HepG2 (cell line): ENCODE results near the gene CNTN4. TPM values are rescaled to one million over a fixed set of nuclear protein-coding genes. Genes with fewer than 3 reads are reported as not detected.

Experiments
- ATAC-seq: fragments of 200-7000 bp; cut with Tn5 transposase; 3 replicates; pipeline ENCODE4 v1.9.1; 2020; ENCODE audit warnings: mild to moderate bottlenecking, moderate library complexity
- BruUV-seq: library from RNA; stranded (reverse); fragments of 400-500 nt; replicated peaks from 2 replicates; lab custom pipeline; 2021; lab: Mats Ljungman, UMichigan
- CTCF ChIA-PET: fragments of 300-600 bp; formaldehyde crosslinking; extraction: SDS; loops from one replicate; lab custom pipeline; 2021; ENCODE audit warnings: low total read pairs, inconsistent platforms, low intra/inter-chr PET ratio; lab: Yijun Ruan, JAX
- POLR2A ChIA-PET: fragments of 350-600 bp; sonication (Branson Sonifier 250); formaldehyde crosslinking; loops from one replicate; lab custom pipeline; 2020; ENCODE audit warnings: antibody characterized with exemption, inconsistent platforms; lab: Yijun Ruan, JAX
- DNase-seq: peaks from one replicate; pipeline ENCODE4 v3.0.0-alpha.2; 2015; ENCODE audit warnings: low spot score
- FAIRE-seq: peaks from 3 replicates; lab custom pipeline; 2011; peaks lifted over from hg19 to GRCh38; lab: Jason Lieb, UNC
- H2AFZ ChIP-seq: one replicate; pipeline ENCODE4 v1.6.1; 2011; ENCODE audit warnings: low read length, inconsistent platforms
- H3K27ac ChIP-seq: fragments of 300-600 bp; 3 replicates; pipeline ENCODE4 v1.8.0; 2011; ENCODE audit warnings: mixed run types, mild to moderate bottlenecking, mixed read lengths, low read length, inconsistent platforms; ENCODE audit not compliant: insufficient read depth; ENCODE audit errors: extremely low read length
- H3K27me3 ChIP-seq, 2 experiments: fragments of 200-600 bp in 1 of 2; 2 replicates in 1 of 2; 3 replicates in 1 of 2; pipeline versions ENCODE4 v1.6.0 to v1.8.0; 2011; ENCODE audit warnings: low read length in 2 of 2, mild to moderate bottlenecking in 2 of 2, moderate library complexity in 2 of 2, inconsistent platforms in 1 of 2; ENCODE audit not compliant: insufficient read depth in 2 of 2, control insufficient read depth in 1 of 2
- H3K36me3 ChIP-seq, 2 experiments: fragments of 200-600 bp in 1 of 2; replicated peaks in 1 of 2; 2 replicates in 1 of 2; 3 replicates in 1 of 2; pipeline versions ENCODE4 v1.5.1 to v1.8.0; 2011; ENCODE audit warnings: low read length in 2 of 2, inconsistent platforms in 1 of 2; ENCODE audit not compliant: insufficient read depth in 2 of 2, control insufficient read depth in 1 of 2
- H3K4me1 ChIP-seq: 2 replicates; pipeline ENCODE4 v1.5.1; 2012; ENCODE audit warnings: low read length, inconsistent platforms; ENCODE audit not compliant: insufficient read depth
- H3K4me2 ChIP-seq: 2 replicates; pipeline ENCODE4 v1.6.0; 2011; ENCODE audit warnings: low read depth, low read length, inconsistent platforms
- H3K4me3 ChIP-seq, 3 experiments: fragments of 200-600 bp in 1 of 3; sonication (generic), shearing (Covaris generic) in 1 of 3; replicated peaks in 1 of 3; 2 replicates each; pipeline ENCODE4 v1.5.1; 2011 to 2016; ENCODE audit warnings: low read length in 3 of 3, inconsistent platforms in 2 of 3, low read depth in 2 of 3, mild to moderate bottlenecking in 2 of 3, control low read depth in 1 of 3, mixed read lengths in 1 of 3; ENCODE audit not compliant: insufficient read depth in 1 of 3
- H3K79me2 ChIP-seq: one replicate; pipeline ENCODE4 v1.6.1; 2011; ENCODE audit warnings: low read length, inconsistent platforms; ENCODE audit not compliant: insufficient read depth
- H3K9ac ChIP-seq: 2 replicates; pipeline ENCODE4 v1.6.0; 2011; ENCODE audit warnings: mild to moderate bottlenecking, low read depth, low read length, inconsistent platforms; ENCODE audit not compliant: insufficient read depth
- H3K9me3 ChIP-seq: 2 replicates; pipeline ENCODE4 v1.5.1; 2012; ENCODE audit warnings: mild to moderate bottlenecking, low read length
- H4K20me1 ChIP-seq: 2 replicates; pipeline ENCODE4 v1.6.0; 2011; ENCODE audit warnings: inconsistent platforms, mild to moderate bottlenecking, low read length, moderate library complexity; ENCODE audit not compliant: insufficient read depth
- ATF7-NPFF ChIP-seq: sonication (generic); formaldehyde crosslinking; IDR thresholded peaks from 2 replicates; pipeline ENCODE4 v1.8.1; 2023; ENCODE audit warnings: mild to moderate bottlenecking, low read depth, missing genetic modification reagents, moderate library complexity
- CEBPB ChIP-seq: IDR thresholded peaks from 2 replicates; pipeline ENCODE4 v1.6.1; 2011; ENCODE audit warnings: low read depth, low read length, improper control_type of control experiment, borderline replicate concordance
- FUBP1 ChIP-seq: sonication (generic); formaldehyde crosslinking; IDR thresholded peaks from 2 replicates; pipeline ENCODE4 v1.5.1; 2020; ENCODE audit warnings: missing genetic modification reagents, mild to moderate bottlenecking, borderline replicate concordance
- KAT2B ChIP-seq: fragments of 150-350 bp; IDR thresholded peaks from 2 replicates; pipeline ENCODE4 v1.6.1; 2014; ENCODE audit warnings: low read depth, low read length, borderline replicate concordance
- NBN ChIP-seq: fragments of 450-650 bp; conservative IDR thresholded peaks from 2 replicates; pipeline ENCODE4 v1.6.1; 2017
- SMAD9 ChIP-seq: sonication (generic); formaldehyde crosslinking; IDR thresholded peaks from 2 replicates; pipeline ENCODE4 v1.5.1; 2020; ENCODE audit warnings: mild to moderate bottlenecking, missing genetic modification reagents
- SNAPC5 ChIP-seq: sonication (generic); formaldehyde crosslinking; IDR thresholded peaks from 2 replicates; pipeline ENCODE4 v1.8.1; 2023; ENCODE audit warnings: mild to moderate bottlenecking, missing genetic modification reagents, borderline replicate concordance
- SNRNP70 ChIP-seq: fragments of 200-400 bp; formaldehyde crosslinking; IDR thresholded peaks from 2 replicates; pipeline ENCODE4 v1.6.1; 2017; ENCODE audit warnings: mild to moderate bottlenecking, low read depth, low read length, moderate library complexity
- TBP ChIP-seq: sonication (generic); formaldehyde crosslinking; IDR thresholded peaks from 2 replicates; pipeline ENCODE4 v1.5.0; 2020; ENCODE audit warnings: missing genetic modification reagents
- ZNF333 ChIP-seq: sonication (generic); formaldehyde crosslinking; IDR thresholded peaks from 2 replicates; pipeline ENCODE4 v1.4.0; 2020; ENCODE audit warnings: mild to moderate bottlenecking, missing genetic modification reagents, borderline replicate concordance
- ZNF343 ChIP-seq: sonication (generic); formaldehyde crosslinking; IDR thresholded peaks from 2 replicates; pipeline ENCODE4 v1.4.0; 2020; ENCODE audit warnings: mild to moderate bottlenecking, missing genetic modification reagents
- WGBS: methylation state at CpG from one replicate; pipeline ENCODE4 v1.1.6; 2017; ENCODE audit warnings: low lambda C conversion rate; 5-methylcytosine and 5-hydroxymethylcytosine counted together
- in situ Hi-C: cut with HindIII; loops from 2 replicates; pipeline ENCODE4 v1.10.0; 2017; ENCODE audit warnings: low pct_unique_long_range_greater_than_20kb; ENCODE audit not compliant: extremely low pct_ligation_motif_present
- intact Hi-C: fragments of 100-400 bp; cut with micrococcal nuclease; formaldehyde crosslinking; loops from one replicate; pipeline ENCODE4 v1.10.0; 2022; ENCODE audit not compliant: unreplicated experiment
- polyA plus RNA-seq, 8 experiments: library from polyadenylated mRNA; depleted of rRNA in 3 of 8; stranded (reverse) in 7 of 8; unstranded in 1 of 8; fragments of >200 nt; fragmentation: Illumina TruSeq in 4 of 8; extraction: Trizol in 4 of 8; gene quantifications; 2 replicates each; pipeline versions ENCODE4 v1.2.1 to v1.2.3, GENCODE V29; 2011 to 2016; ENCODE audit warnings: low read depth in 4 of 8, missing spikeins in 1 of 8, mixed read lengths in 1 of 8; ENCODE audit not compliant: insufficient read depth in 1 of 8
- total RNA-seq, 5 experiments: library from RNA; depleted of rRNA; stranded (reverse); fragments of >200 nt; fragmentation: Illumina TruSeq; extraction: Trizol; gene quantifications; 2 replicates each; pipeline ENCODE4 v1.2.3, GENCODE V29; 2016; ENCODE audit warnings: low read depth in 1 of 5

CNTN4 gene
- total and polyA plus RNA-seq, 2 of the 13 experiments (the other 11 are each of a cell fraction or from before 2014, with no cell fraction given) = 0.01 to 0.13 TPM

GRCh38 chr3:2957115-2957514, 858.4 kb downstream of the CNTN4 start (continued):
- TF ChIP-seq SNAPC5 (CRISPR knock-in tag) (no peak), ZNF333 (CRISPR knock-in tag) (no peak), NBN (no peak), FUBP1 (CRISPR knock-in tag) (no peak), ATF7-NPFF (no peak), TBP (CRISPR knock-in tag) (no peak), KAT2B (no peak), SNRNP70 (no peak), ZNF343 (CRISPR knock-in tag) (no peak)

- DNase-seq (no peak), FAIRE-seq (no peak), ATAC-seq (no peak)
- TF ChIP-seq SMAD9 (CRISPR knock-in tag) (no peak), CEBPB (0 out of 2 replicates have a peak, but pooled peaks have one; percentile 13)
- intact Hi-C loops (no loop called here), in situ Hi-C loops (no loop called here)
- H3K79me2 ChIP-seq = no peaks in the 10 kb centered on the region
- H3K9me3 ChIP-seq = no peaks in the 10 kb centered on the region
- CTCF ChIA-PET = no interaction called here
- POLR2A ChIA-PET = no interaction called here
- no peak overlapping the region for H3K4me3 ChIP-seq
- H3K36me3 ChIP-seq = no peaks in the 10 kb centered on the region
- H3K27me3 ChIP-seq = no peaks in the 10 kb centered on the region
- no peak overlapping the region for H3K4me2 ChIP-seq
- no peaks in the 10 kb centered on the region for H3K4me1 ChIP-seq
- 0% methylated on average over 1 of the region's 1 CpG for WGBS
- no peak overlapping the region for H2AFZ ChIP-seq
- H3K27ac ChIP-seq = no peak overlapping the region
- no peak overlapping the region for H3K9ac ChIP-seq
- no TSS peak for BruUV-seq
- no peaks in the 10 kb centered on the region for H4K20me1 ChIP-seq
Observed at GRCh38 chr3:2958551-2958950, 859.9 kb downstream of the CNTN4 start.
